MCF 10A (cell line): Measurements from ENCODE around the gene RANGAP1. TPM values are rescaled to one million over a fixed set of nuclear protein-coding genes. Genes with fewer than 3 reads are reported as not detected.

ENCODE experiments used
- BruUV-seq: library from RNA; stranded (reverse); fragments of 400-500 nt; replicated peaks from 2 replicates; lab custom pipeline; 2021; lab: Mats Ljungman, UMichigan
- CTCF ChIA-PET: fragments of 300-600 bp; sonication (Branson Sonifier 250); formaldehyde crosslinking; extraction: SDS; loops from one replicate; lab custom pipeline; 2021; ENCODE audit warnings: antibody characterized with exemption, inconsistent platforms; lab: Yijun Ruan, JAX
- POLR2A ChIA-PET: fragments of 300-600, 350-650 bp; sonication (Branson Sonifier 250); formaldehyde crosslinking; extraction: SDS; loops from one replicate; lab custom pipeline; 2020; ENCODE audit warnings: antibody characterized with exemption, inconsistent platforms; lab: Yijun Ruan, JAX
- DNase-seq: peaks from one replicate; pipeline ENCODE4 v3.0.0-alpha.2; 2018; ENCODE audit not compliant: unreplicated experiment
- H3K27ac Mint-ChIP-seq: one replicate; pipeline ENCODE4 v1.8.0; 2022; ENCODE audit warnings: mild to moderate bottlenecking, low read depth, mixed read lengths; ENCODE audit not compliant: unreplicated experiment
- H3K27me3 Mint-ChIP-seq: one replicate; pipeline ENCODE4 v1.8.0; 2022; ENCODE audit warnings: mixed read lengths; ENCODE audit not compliant: insufficient read depth, unreplicated experiment
- H3K36me3 Mint-ChIP-seq: one replicate; pipeline ENCODE4 v1.8.0; 2022; ENCODE audit warnings: mild to moderate bottlenecking, moderate library complexity, mixed read lengths; ENCODE audit not compliant: insufficient read depth, unreplicated experiment
- H3K4me1 Mint-ChIP-seq: one replicate; pipeline ENCODE4 v1.8.0; 2022; ENCODE audit warnings: mixed read lengths; ENCODE audit not compliant: insufficient read depth, unreplicated experiment
- H3K4me3 Mint-ChIP-seq: one replicate; pipeline ENCODE4 v1.8.0; 2022; ENCODE audit warnings: mild to moderate bottlenecking, moderate library complexity, mixed read lengths; ENCODE audit not compliant: unreplicated experiment
- H3K9me3 Mint-ChIP-seq: one replicate; pipeline ENCODE4 v1.8.0; 2022; ENCODE audit warnings: mixed read lengths; ENCODE audit not compliant: unreplicated experiment
- intact Hi-C: fragments of 100-400 bp; cut with micrococcal nuclease; formaldehyde crosslinking; loops from 2 replicates; pipeline ENCODE4 v1.14.1; 2022
- total RNA-seq: library from RNA; stranded (reverse); gene quantifications from 2 replicates; pipeline ENCODE4 v1.2.3, GENCODE V29; 2022
- TF ChIP-seq, protein P1 (sequence below): fragments of 200-600 bp; IDR thresholded peaks from one replicate; pipeline ENCODE4 v1.8.0; 2022; ENCODE audit warnings: antibody characterized with exemption, mild to moderate bottlenecking; ENCODE audit not compliant: unreplicated experiment

Gene RANGAP1
- total RNA-seq, 1 experiment from 2014 or later: 117 TPM

DNA sequence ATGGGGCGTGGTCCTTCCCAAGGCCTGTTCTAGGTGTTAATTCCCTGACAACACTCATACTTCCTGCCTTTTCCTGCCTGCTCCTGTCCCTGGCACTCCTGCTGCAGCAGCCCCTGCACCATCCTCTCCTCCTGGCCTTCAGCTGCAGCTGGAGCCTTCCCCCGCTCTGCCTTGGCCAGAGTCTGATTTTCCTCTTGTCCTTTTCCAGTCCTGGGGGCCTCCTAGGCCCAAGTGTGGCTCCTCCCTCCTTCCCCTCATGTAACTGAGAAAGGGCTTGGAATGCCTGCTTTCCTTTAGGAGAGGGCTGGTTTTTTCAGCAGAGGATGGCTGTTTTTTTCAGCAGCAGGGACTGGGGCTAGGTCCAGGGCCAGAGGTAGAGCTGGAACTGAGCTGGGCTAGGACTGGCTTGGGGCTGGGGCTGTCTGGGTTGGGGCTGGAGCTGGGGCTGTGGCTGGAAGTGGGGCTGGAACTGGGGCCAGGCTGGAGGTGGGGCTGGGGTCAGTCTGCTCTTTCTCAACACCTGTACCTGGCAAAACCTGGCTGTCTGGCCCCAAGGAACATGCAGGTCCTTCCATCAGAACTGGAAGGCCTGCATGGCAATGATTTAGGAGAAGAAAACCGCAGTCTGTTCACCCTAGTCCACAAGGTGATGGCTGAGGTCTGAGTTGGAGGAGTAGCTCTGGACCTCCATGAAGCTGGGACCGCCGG is 39.0 kb upstream of the RANGAP1 start:
- Mint-ChIP-seq H3K9me3 (no peaks in the 10 kb centered on the region), H3K27ac (peak overlapping the region; percentile 79), H3K4me1 (no peaks in the 10 kb centered on the region), H3K4me3 (no peak overlapping the region), H3K36me3 (peaks cover 70% of the 10 kb centered on the region), H3K27me3 (no peaks in the 10 kb centered on the region)
- ChIA-PET POLR2A (interaction anchor here (0.7 kb wide), 1 partner anchor 419 kb away, joined by 3 read pairs; no protein-coding TSS in a partner anchor), CTCF (interaction anchor here (0.6 to 0.9 kb wide), 2 partner anchors 9 to 77 kb away, joined by 3 to 4 read pairs; no protein-coding TSS in a partner anchor)
- TF ChIP-seq, protein P1, sequence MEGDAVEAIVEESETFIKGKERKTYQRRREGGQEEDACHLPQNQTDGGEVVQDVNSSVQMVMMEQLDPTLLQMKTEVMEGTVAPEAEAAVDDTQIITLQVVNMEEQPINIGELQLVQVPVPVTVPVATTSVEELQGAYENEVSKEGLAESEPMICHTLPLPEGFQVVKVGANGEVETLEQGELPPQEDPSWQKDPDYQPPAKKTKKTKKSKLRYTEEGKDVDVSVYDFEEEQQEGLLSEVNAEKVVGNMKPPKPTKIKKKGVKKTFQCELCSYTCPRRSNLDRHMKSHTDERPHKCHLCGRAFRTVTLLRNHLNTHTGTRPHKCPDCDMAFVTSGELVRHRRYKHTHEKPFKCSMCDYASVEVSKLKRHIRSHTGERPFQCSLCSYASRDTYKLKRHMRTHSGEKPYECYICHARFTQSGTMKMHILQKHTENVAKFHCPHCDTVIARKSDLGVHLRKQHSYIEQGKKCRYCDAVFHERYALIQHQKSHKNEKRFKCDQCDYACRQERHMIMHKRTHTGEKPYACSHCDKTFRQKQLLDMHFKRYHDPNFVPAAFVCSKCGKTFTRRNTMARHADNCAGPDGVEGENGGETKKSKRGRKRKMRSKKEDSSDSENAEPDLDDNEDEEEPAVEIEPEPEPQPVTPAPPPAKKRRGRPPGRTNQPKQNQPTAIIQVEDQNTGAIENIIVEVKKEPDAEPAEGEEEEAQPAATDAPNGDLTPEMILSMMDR: no peak
- BruUV-seq: no TSS peak
- DNase-seq: no peak
- intact Hi-C loops: no loop called here

DNA sequence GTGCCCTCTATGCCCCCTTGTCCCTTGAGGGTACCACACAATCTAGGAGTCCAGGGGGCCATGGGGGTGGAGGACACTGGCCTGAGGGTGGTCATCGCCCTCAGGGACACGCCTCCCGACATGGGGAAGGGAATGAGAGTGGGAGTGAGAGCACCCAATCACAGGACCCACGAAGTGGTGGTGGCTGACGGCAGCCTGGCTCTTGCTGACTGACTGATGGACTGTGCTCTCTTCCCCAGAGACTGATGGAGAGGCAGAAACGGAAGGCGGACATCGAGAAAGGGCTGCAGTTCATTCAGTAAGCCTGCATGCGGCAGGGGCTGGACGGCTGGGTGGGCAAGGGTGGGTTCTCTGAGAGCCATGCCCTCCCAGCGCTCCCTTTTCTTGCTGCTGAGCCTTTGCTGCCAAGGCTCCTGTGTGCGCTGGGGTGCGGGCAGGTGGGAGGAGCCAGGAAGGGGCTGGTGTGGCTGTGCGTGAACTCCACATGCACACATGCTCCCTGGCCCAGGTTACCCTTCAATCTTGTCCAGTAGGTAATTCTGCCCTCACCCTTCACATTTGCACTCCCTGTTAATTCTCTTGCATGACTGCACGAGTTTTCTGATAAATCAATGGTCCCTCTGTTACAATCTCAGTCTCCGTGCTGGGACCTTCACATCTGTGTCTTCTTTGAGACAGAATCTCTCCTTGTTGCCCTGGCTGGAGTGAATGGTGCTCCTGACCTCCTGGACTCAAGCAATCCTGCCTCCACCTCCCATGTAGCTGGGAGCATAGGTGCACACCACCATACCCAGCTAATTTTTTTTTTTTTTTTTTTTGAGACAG is 34.6 kb upstream of the RANGAP1 start:
- Mint-ChIP-seq H3K9me3 (no peaks in the 10 kb centered on the region), H3K36me3 (peaks cover 55% of the 10 kb centered on the region), H3K27ac (no peak overlapping the region), H3K4me1 (no peaks in the 10 kb centered on the region), H3K4me3 (no peak overlapping the region), H3K27me3 (no peaks in the 10 kb centered on the region)
- TF ChIP-seq, protein P1: no peak
- ChIA-PET POLR2A (interaction anchor here (1.0 kb wide), 1 partner anchor 60 kb away, joined by 3 read pairs; no protein-coding TSS in a partner anchor), CTCF (interaction anchor here (0.6 kb wide), 1 partner anchor 54 kb away, joined by 3 read pairs; no protein-coding TSS in a partner anchor)
- intact Hi-C loops: no loop called here
- DNase-seq: no peak
- BruUV-seq: no TSS peak

DNA sequence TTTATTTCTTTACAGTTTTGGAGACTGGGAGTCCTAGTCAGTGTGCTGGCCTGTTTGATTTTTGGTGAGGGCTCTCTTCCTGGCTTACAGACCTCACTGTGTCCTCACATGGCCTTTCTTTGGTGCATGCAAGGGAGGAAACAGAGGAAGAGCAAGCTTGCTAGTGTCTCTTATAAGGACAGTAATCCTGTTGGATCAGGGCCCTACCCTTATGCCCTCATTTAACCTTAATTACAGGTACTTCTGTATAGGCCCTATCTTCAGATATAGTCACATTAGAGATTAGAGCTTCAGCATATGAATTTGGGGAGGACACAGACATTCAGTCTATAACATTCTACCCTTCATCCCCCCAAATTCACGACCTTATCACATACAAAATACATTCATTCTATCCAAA is 29.6 kb upstream of the RANGAP1 start:
- peaks cover 10% of the 10 kb centered on the region for H3K4me1 Mint-ChIP-seq
- no peak overlapping the region for H3K4me3 Mint-ChIP-seq
- intact Hi-C loops: no loop called here
- no TSS peak for BruUV-seq
- TF ChIP-seq, protein P1: no peak
- ChIA-PET POLR2A (no interaction called here), CTCF (interaction anchor here (0.7 kb wide), 1 partner anchor 10 kb away, joined by 3 read pairs; no protein-coding TSS in a partner anchor)
- no peaks in the 10 kb centered on the region for H3K9me3 Mint-ChIP-seq
- no peak for DNase-seq
- no peak overlapping the region for H3K27ac Mint-ChIP-seq
- peaks cover 22% of the 10 kb centered on the region for H3K36me3 Mint-ChIP-seq
- H3K27me3 Mint-ChIP-seq: no peaks in the 10 kb centered on the region

DNA sequence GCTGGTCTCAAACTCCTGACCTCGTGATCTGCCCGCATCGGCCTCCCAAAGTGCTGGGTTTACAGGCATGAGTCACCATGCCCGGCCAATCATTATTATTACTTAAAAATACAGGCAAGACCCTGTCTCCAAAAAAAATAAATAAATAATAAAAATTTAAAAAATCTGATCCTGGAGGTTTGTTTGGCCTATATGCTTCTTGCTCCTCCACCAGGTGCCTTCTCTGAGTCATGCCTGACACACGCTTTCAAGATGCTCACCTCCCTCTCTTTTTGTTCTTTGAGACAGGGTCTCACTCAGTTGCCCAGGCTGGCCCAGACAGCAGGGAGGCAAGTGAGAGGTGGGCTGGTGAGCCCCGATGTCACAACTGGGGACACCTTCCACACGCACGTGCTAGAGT is 28.8 kb upstream of the RANGAP1 start:
- no TSS peak for BruUV-seq
- peaks cover 25% of the 10 kb centered on the region for H3K36me3 Mint-ChIP-seq
- TF ChIP-seq, protein P1: no peak
- intact Hi-C loops: no loop called here
- peaks cover 10% of the 10 kb centered on the region for H3K4me1 Mint-ChIP-seq
- H3K4me3 Mint-ChIP-seq: no peak overlapping the region
- H3K9me3 Mint-ChIP-seq: no peaks in the 10 kb centered on the region
- ChIA-PET POLR2A (no interaction called here), CTCF (no interaction called here)
- H3K27me3 Mint-ChIP-seq: no peaks in the 10 kb centered on the region
- DNase-seq: no peak
- no peak overlapping the region for H3K27ac Mint-ChIP-seq
